ENCODE results near the gene BATF. TPM values are rescaled to one million over a fixed set of nuclear protein-coding genes. Genes with fewer than 3 reads are reported as not detected.
"Not testable (repeated sequence)": the region's sequence is repeated elsewhere in the genome, so short reads cannot be mapped to it uniquely, and the experiment has no call there.

BATF gene
- not detected in 2 replicates for total RNA-seq (2014; rRNA removed; shearing (Covaris generic); ENCODE audit: low replicate concordance)

DNA sequence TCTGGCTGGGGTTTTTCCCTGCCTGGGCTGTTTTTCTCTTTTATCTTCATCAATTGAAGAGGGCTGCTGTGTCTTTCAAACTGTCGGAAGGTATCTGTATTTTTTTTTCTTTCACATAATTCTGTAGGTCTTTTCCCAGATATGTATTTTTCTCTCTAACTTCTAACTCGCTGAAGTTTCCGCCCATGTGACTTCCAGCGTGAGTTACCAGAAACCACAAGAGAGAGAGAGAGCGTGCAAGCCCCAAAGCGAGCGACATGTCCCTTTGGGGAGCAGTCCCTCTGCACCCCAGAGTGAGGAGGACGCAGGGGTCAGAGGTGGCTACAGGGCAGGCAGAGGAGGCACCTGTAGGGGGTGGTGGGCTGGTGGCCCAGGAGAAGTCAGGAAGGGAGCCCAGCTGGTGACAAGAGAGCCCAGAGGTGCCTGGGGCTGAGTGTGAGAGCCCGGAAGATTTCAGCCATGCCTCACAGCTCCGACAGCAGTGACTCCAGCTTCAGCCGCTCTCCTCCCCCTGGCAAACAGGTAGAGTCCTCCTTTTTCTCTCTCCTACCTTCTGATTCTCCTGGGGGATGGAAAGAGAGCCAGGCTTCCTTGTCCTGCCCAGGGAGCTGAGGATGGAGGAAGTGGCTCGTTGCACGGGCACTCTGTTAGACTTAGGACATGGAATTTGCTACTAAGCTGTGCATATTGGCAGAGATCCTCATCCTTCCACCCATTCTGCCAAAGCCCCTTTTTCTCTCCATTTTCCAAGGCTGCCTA lies at the start of gene BATF:
Gene BATF, plus strand, starts transcription at position 246 of the 759 bp plus-strand sequence. Its CDS starts 214 bp downstream, at position 460.
- Histone ChIP-seq H2AFZ (ENCODE audit: low read length) (no peak within 1 kb of the TSS), H3K9me3 (ENCODE audit: low read length) (no peaks in the 10 kb centered on the region), H4K20me1 (ENCODE audit: insufficient read depth, low read depth, low read length) (no peaks in the 10 kb centered on the region; the same call in 1 of the 2 replicates), H3K4me3 (ENCODE audit: low read length) (no peak within 1 kb of the TSS), H3K4me1 (ENCODE audit: low read length) (peaks cover 4% of the 10 kb centered on the region), H3K9me2 (replicated peaks; ENCODE audit: insufficient read depth, low read length) (no peaks in the 10 kb centered on the region), H3K36me3 (ENCODE audit: insufficient read depth, low read length) (no peaks in the 10 kb centered on the region), H3K4me2 (ENCODE audit: low read depth, low read length, poor library complexity, severe bottlenecking) (no peak within 1 kb of the TSS), H3K79me2 (ENCODE audit: low read length) (no peaks in the 10 kb centered on the region), H3K9ac (ENCODE audit: low read length) (no peak within 1 kb of the TSS), H3K27ac (ENCODE audit: low read length) (no peak within 1 kb of the TSS), H3K27me3 (ENCODE audit: low read length) (no peaks in the 10 kb centered on the region)
- DNase-seq, result peak; percentile 51

DNA sequence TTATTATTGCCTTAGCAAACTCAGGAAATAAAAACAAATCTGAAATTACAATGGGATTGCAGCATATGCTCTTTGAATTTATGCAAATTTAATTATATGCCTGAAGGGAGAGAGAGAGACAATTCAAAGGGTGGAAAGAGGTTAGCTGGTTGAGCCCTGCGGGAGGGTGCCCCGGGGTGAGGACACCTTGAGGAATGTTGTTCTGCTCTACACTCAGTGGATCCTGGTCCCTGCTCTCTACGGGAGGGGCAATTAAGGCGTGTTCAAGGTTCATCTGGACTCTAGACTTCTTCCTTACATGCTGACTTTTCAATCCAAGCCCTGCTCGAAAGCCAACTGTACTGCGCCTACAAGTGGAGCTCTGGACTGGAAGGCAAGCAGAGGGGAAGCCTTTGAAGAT lies 48.1 kb upstream of the BATF start:
- H3K4me2 ChIP-seq (ENCODE audit: low read depth, low read length, poor library complexity, severe bottlenecking), result not testable (repeated sequence)
- H3K4me1 ChIP-seq (ENCODE audit: low read length), result peaks cover 33% of the 10 kb centered on the region

DNA sequence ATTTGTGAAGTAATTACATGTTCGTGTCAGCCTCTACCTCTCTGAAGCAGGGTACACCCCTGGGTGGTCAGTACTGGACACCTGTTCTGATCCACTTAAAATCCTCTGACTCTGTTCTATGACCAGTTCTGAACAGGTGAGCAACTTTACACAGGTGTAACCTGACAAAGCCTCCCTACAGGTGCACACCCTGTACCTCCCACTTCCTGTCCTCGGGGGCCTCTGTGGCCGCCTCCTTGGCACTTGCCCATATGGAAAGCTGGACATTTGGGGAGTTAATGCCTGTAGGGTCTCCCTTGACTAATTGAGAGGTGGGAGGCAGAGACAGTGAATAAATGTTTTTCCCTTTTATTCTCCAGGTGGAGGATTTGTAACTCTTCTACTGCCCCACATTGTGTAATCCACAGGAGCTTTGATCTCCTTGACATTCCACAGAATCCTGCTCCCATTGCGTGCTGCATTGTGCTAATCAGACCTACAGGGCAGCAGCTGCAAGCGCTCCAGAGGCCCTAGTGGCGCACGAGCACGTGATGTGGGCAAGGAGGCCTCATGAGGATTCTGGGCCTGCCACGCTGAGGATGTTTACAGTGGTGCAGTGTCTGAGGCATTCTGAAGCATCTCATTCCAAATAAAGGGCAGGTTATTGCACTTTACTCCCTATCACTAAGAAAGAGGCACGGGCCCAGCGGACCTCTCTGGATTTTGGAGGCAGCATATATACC lies 45.8 kb upstream of the BATF start:
- Histone ChIP-seq H3K36me3 (ENCODE audit: insufficient read depth, low read length) (no peaks in the 10 kb centered on the region), H4K20me1 (ENCODE audit: insufficient read depth, low read depth, low read length) (peaks cover 4% of the 10 kb centered on the region; the same call in 1 of the 2 replicates), H3K9me3 (ENCODE audit: low read length) (no peaks in the 10 kb centered on the region), H3K79me2 (ENCODE audit: low read length) (no peaks in the 10 kb centered on the region), H3K4me3 (ENCODE audit: low read length) (no peak overlapping the region), H3K4me1 (ENCODE audit: low read length) (peaks cover 24% of the 10 kb centered on the region), H3K4me2 (ENCODE audit: low read depth, low read length, poor library complexity, severe bottlenecking) (no peak overlapping the region), H3K27ac (ENCODE audit: low read length) (no peak overlapping the region), H3K9me2 (replicated peaks; ENCODE audit: insufficient read depth, low read length) (no peaks in the 10 kb centered on the region), H3K27me3 (ENCODE audit: low read length) (no peaks in the 10 kb centered on the region), H3K9ac (ENCODE audit: low read length) (no peak overlapping the region), H2AFZ (ENCODE audit: low read length) (no peak overlapping the region)
- DNase-seq, result peak; percentile 67

More for the DNA sequence above, 48.1 kb upstream of the BATF start:
- not testable (repeated sequence) for H3K9me2 ChIP-seq (replicated peaks; ENCODE audit: insufficient read depth, low read length); H3K9me3 ChIP-seq (ENCODE audit: low read length); H3K36me3 ChIP-seq (ENCODE audit: insufficient read depth, low read length); H2AFZ ChIP-seq (ENCODE audit: low read length); H3K9ac ChIP-seq (ENCODE audit: low read length); DNase-seq; H3K79me2 ChIP-seq (ENCODE audit: low read length); H3K4me3 ChIP-seq (ENCODE audit: low read length); H4K20me1 ChIP-seq (ENCODE audit: insufficient read depth, low read depth, low read length); H3K27me3 ChIP-seq (ENCODE audit: low read length); H3K27ac ChIP-seq (ENCODE audit: low read length)

- Histone ChIP-seq H3K9me2 (replicated peaks; ENCODE audit: insufficient read depth, low read length) (no peaks in the 10 kb centered on the region), H2AFZ (ENCODE audit: low read length) (no peak overlapping the region), H3K4me1 (ENCODE audit: low read length) (peaks cover 24% of the 10 kb centered on the region), H3K9me3 (ENCODE audit: low read length) (no peaks in the 10 kb centered on the region), H3K4me3 (ENCODE audit: low read length) (no peak overlapping the region), H3K36me3 (ENCODE audit: insufficient read depth, low read length) (no peaks in the 10 kb centered on the region), H3K27ac (ENCODE audit: low read length) (no peak overlapping the region), H3K79me2 (ENCODE audit: low read length) (no peaks in the 10 kb centered on the region), H4K20me1 (ENCODE audit: insufficient read depth, low read depth, low read length) (no peaks in the 10 kb centered on the region), H3K9ac (ENCODE audit: low read length) (no peak overlapping the region), H3K27me3 (ENCODE audit: low read length) (no peaks in the 10 kb centered on the region), H3K4me2 (ENCODE audit: low read depth, low read length, poor library complexity, severe bottlenecking) (no peak overlapping the region)
- DNase-seq, result no peak
Observed at GRCh38 chr14:75477881-75478280, 44.4 kb upstream of the BATF start.

- H3K79me2 ChIP-seq (ENCODE audit: low read length), result no peaks in the 10 kb centered on the region
- DNase-seq, result peak; percentile 81
- no peak overlapping the region for H3K4me3 ChIP-seq (ENCODE audit: low read length)
- no peaks in the 10 kb centered on the region for H3K9me3 ChIP-seq (ENCODE audit: low read length)
- no peak overlapping the region for H3K9ac ChIP-seq (ENCODE audit: low read length)
- no peaks in the 10 kb centered on the region for H3K9me2 ChIP-seq (replicated peaks; ENCODE audit: insufficient read depth, low read length)
- H3K4me2 ChIP-seq (ENCODE audit: low read depth, low read length, poor library complexity, severe bottlenecking), result peak overlapping the region; percentile 8
- H3K27me3 ChIP-seq (ENCODE audit: low read length), result no peaks in the 10 kb centered on the region
- H3K4me1 ChIP-seq (ENCODE audit: low read length), result peaks cover 19% of the 10 kb centered on the region
- H2AFZ ChIP-seq (ENCODE audit: low read length), result no peak overlapping the region
- no peak overlapping the region for H3K27ac ChIP-seq (ENCODE audit: low read length)
- no peaks in the 10 kb centered on the region for H4K20me1 ChIP-seq (ENCODE audit: insufficient read depth, low read depth, low read length)
- H3K36me3 ChIP-seq (ENCODE audit: insufficient read depth, low read length), result no peaks in the 10 kb centered on the region
Observed at GRCh38 chr14:75479770-75480600, 42.3 kb upstream of the BATF start.

GRCh38 chr14:75482366-75482765 lies 39.9 kb upstream of the BATF start:
- DNase-seq, result no peak
- Histone ChIP-seq H3K9me3 (ENCODE audit: low read length) (no peaks in the 10 kb centered on the region), H3K79me2 (ENCODE audit: low read length) (no peaks in the 10 kb centered on the region), H3K4me2 (ENCODE audit: low read depth, low read length, poor library complexity, severe bottlenecking) (no peak overlapping the region), H3K9ac (ENCODE audit: low read length) (no peak overlapping the region), H3K4me1 (ENCODE audit: low read length) (peaks cover 19% of the 10 kb centered on the region), H3K4me3 (ENCODE audit: low read length) (no peak overlapping the region), H3K9me2 (replicated peaks; ENCODE audit: insufficient read depth, low read length) (no peaks in the 10 kb centered on the region), H2AFZ (ENCODE audit: low read length) (no peak overlapping the region), H3K36me3 (ENCODE audit: insufficient read depth, low read length) (no peaks in the 10 kb centered on the region), H3K27me3 (ENCODE audit: low read length) (no peaks in the 10 kb centered on the region), H3K27ac (ENCODE audit: low read length) (no peak overlapping the region), H4K20me1 (ENCODE audit: insufficient read depth, low read depth, low read length) (peaks cover 6% of the 10 kb centered on the region; the same call in 1 of the 2 replicates)

DNA sequence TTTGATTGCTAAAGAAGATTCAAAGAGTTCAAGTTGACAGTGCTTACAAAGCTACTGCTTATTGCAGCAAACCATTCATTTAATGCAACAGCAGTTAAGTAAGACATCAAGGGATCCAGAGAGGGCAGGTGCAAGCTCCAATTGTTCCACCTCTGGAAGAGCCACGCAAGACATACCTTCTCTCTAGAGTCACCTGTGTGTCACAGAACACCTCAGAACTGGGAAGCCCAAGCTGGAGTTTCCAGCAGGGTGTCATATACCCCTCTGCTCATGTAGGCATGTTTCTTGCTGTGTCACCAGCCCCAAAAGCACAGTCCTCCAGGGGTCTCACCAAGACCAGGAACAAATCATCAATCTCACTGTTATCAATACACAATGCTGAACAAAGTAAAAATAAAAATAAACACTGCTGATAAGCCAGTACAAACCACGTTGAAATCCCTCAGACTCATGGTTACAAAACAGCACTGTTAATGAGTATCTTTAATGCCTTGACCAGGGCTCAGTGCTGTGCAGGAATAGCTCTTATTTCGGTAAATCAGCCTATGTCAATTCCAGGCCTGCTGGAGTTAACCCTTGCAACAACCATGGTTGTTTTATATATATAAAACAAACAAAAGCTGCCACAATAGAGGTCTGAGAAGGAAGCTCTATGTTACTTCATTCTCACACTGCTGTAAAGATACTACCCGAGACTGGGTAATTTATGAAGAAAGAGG lies 37.4 kb upstream of the BATF start:
- Histone ChIP-seq H3K4me1 (ENCODE audit: low read length) (peaks cover 23% of the 10 kb centered on the region), H3K9ac (ENCODE audit: low read length) (no peak overlapping the region), H3K4me2 (ENCODE audit: low read depth, low read length, poor library complexity, severe bottlenecking) (no peak overlapping the region), H4K20me1 (ENCODE audit: insufficient read depth, low read depth, low read length) (peaks cover 6% of the 10 kb centered on the region; the same call in 1 of the 2 replicates), H3K27me3 (ENCODE audit: low read length) (0 out of 2 replicates have a peak, but pooled peaks cover 2% of the 10 kb centered on the region), H3K79me2 (ENCODE audit: low read length) (no peaks in the 10 kb centered on the region), H3K9me2 (replicated peaks; ENCODE audit: insufficient read depth, low read length) (no peaks in the 10 kb centered on the region), H3K36me3 (ENCODE audit: insufficient read depth, low read length) (no peaks in the 10 kb centered on the region), H2AFZ (ENCODE audit: low read length) (no peak overlapping the region), H3K27ac (ENCODE audit: low read length) (no peak overlapping the region), H3K9me3 (ENCODE audit: low read length) (no peaks in the 10 kb centered on the region), H3K4me3 (ENCODE audit: low read length) (no peak overlapping the region)
- DNase-seq, result no peak
